Ectodermal cell (in vitro differentiated cells): Measurements from ENCODE around the gene KCNQ1.

Source experiments
- H3K27ac ChIP-seq: 2 replicates; pipeline ENCODE4 v1.7.0; 2013; ENCODE audit warnings: mild to moderate bottlenecking, low read depth, low read length; ENCODE audit not compliant: insufficient read depth, poor library complexity, severe bottlenecking
- H3K27me3 ChIP-seq: 2 replicates; pipeline ENCODE4 v1.7.0; 2013; ENCODE audit warnings: mild to moderate bottlenecking, low read length; ENCODE audit not compliant: insufficient read depth, control insufficient read depth, poor library complexity, severe bottlenecking
- H3K36me3 ChIP-seq: one replicate; pipeline ENCODE4 v1.7.0; 2013; ENCODE audit warnings: low read length; ENCODE audit not compliant: control insufficient read depth, insufficient read depth
- H3K4me1 ChIP-seq: one replicate; pipeline ENCODE4 v1.7.0; 2013; ENCODE audit warnings: low read length; ENCODE audit not compliant: control insufficient read depth, insufficient read depth
- H3K4me3 ChIP-seq: 2 replicates; pipeline ENCODE4 v1.7.0; 2013; ENCODE audit warnings: low read depth, low read length, control low read depth; ENCODE audit not compliant: insufficient read depth
- H3K9me3 ChIP-seq: 2 replicates; pipeline ENCODE4 v1.7.0; 2013; ENCODE audit warnings: mild to moderate bottlenecking, low read length, moderate library complexity; ENCODE audit not compliant: control insufficient read depth
- WGBS, 2 experiments: methylation state at CpG; one replicate each; pipeline ENCODE4 v1.1.7; 2013; ENCODE audit warnings: missing lambda C conversion rate in 2 of 2; 5-methylcytosine and 5-hydroxymethylcytosine counted together

Gene KCNQ1

DNA sequence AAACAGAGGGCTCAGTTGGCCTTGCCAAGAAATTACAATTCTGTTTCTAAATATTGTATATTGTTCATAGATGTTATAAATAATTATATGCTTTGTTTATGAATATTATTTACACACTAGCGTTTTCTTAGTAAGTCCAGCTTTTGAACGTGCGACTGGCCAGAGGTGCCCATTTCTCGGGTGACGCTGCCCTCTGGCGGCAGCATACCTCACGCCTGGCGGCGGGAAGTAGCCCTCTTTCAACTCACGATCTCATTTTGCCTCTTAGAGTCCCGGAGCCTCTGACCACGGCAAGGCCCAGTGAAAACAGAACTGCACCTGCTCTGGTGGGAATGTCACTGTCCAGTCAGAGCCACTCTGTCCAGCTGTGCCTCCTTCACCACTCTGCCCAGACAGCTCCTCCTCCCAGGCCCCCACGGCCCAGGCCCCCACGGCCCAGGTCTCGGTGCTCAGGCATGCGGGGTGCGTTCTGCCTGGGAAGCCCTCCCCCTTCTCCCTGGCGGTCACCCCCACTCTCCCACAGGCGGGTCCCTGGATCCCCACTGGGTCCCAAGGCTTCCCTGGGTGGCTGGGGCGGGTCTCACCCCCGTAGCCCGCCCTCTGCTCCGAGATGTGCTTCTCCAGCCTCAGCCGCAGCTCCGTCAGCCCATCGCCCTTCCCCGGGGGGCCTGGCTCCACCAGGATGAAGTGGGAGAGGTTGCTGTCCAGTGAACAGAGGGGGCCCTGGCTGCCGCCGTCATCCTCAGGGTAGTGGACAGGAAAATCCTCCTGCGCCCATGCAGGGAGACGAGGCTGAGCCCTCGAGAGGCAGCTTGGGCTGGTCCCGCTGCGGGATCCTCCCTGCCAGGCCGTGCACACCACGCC lies 24.9 kb upstream of the KCNQ1 start:
- 62 to 65% methylated on average over 36 of the region's 36 CpGs for whole genome bisulfite sequencing, 2 experiments
- Histone ChIP-seq H3K4me1 (no peaks in the 10 kb centered on the region), H3K36me3 (no peaks in the 10 kb centered on the region), H3K27ac (no peak overlapping the region), H3K27me3 (no peaks in the 10 kb centered on the region), H3K9me3 (no peaks in the 10 kb centered on the region), H3K4me3 (no peak overlapping the region)

DNA sequence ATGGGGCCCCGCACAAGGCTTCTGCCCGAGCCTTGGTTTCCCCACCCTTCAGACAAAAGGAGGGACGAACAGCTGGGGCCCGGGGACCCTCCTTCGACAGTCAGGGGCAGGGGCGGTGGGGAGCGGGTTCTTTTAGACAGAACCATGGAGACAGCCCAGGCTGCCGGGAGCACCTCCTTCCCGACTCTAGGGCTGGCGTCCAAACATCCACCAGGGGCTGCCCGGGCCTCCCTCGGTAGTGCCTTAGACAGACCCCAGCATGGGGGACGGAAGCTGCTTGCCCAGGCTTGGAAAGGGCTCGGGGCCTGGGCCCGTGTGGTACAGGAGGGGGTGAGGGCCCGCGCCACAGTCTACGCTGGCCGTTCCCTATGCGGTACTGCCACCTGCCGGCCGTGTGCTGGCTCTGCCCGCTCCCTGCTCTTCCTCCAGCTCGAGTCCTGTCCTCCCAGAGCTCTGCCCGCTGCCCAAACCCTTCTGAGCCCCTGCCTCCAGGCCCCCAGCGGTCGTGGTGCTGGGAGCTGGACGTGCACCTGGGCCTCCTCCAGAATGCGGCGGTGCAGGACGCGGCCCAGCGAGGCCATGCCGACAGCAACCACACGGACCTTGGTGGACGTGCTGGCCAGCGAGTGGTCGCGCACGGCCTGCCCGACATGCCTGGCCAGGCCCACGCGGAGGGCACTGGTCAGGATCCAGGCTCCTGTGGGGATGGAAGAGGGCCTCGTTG lies 24.1 kb upstream of the KCNQ1 start:
- 40% methylated on average over 44 of the region's 44 CpGs for WGBS, 2 experiments
- Histone ChIP-seq H3K4me3 (no peak overlapping the region), H3K27me3 (no peaks in the 10 kb centered on the region), H3K4me1 (no peaks in the 10 kb centered on the region), H3K27ac (no peak overlapping the region), H3K36me3 (no peaks in the 10 kb centered on the region), H3K9me3 (no peaks in the 10 kb centered on the region)

DNA sequence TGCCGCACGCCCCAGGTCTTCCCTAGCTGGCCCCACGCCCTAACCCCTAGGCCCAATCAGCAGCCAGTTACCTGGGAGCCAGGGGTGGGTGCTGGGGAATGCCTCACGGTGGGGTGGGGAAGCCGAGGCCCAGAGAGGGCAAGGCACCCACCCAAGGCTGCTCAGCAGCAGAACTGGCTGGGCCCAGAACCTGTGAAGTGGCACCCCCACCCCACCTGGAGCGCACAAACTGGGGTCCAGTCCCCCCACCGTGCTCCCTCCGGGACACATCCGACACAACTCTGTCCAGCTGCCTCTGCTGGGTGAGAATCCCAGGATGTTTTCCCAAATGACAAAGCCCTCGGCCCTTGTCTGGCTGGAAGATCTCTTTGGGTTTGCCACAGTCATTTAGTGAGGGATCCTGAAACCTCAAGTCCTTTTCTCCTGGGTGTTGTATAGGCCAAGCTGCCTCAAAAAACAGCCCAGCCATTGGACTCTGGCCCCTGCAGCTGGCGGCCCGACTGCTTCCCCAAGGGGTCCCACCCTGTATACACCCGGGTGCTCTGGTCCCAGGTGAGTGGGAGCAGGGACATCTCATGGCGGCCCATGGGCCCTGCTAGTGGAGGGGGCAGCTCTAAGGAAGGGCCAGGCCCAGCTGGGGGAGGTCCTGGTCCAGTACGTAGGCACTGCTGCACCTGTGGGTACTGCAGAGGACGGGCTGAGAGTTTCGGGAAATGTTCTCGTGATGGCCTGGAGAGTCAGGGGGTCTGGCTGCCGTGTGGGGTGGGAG lies 23.4 kb upstream of the KCNQ1 start:
- Histone ChIP-seq H3K9me3 (no peaks in the 10 kb centered on the region), H3K27ac (no peak overlapping the region), H3K36me3 (no peaks in the 10 kb centered on the region), H3K4me1 (no peaks in the 10 kb centered on the region), H3K4me3 (no peak overlapping the region), H3K27me3 (no peaks in the 10 kb centered on the region)
- WGBS, 2 experiments, result 88 to 93% methylated on average over 19 of the region's 19 CpGs

DNA sequence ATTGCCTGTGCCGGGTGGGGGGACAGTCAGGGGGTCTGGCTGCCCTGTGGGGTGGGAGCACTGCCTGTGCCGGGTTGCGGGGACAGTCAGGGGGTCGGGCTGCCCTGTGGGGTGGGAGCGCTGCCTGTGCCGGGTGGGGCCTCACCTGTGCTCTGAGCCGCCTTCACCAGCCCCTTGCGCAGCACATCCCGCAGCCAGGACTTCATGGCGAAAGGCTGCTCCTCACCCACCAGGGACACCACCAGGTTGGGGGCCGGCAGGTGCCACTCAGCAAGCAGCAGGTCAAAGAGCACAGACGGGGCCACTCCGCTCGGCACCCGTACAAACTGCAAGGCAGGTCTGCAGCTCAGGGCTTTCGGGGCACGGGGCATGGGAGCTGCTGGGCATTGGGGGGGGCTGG lies 22.8 kb upstream of the KCNQ1 start:
- Histone ChIP-seq H3K27ac (no peak overlapping the region), H3K9me3 (no peaks in the 10 kb centered on the region), H3K4me1 (no peaks in the 10 kb centered on the region), H3K36me3 (no peaks in the 10 kb centered on the region), H3K27me3 (no peaks in the 10 kb centered on the region), H3K4me3 (no peak overlapping the region)
- WGBS, 2 experiments, result 93 to 94% methylated on average over 17 of the region's 17 CpGs

DNA sequence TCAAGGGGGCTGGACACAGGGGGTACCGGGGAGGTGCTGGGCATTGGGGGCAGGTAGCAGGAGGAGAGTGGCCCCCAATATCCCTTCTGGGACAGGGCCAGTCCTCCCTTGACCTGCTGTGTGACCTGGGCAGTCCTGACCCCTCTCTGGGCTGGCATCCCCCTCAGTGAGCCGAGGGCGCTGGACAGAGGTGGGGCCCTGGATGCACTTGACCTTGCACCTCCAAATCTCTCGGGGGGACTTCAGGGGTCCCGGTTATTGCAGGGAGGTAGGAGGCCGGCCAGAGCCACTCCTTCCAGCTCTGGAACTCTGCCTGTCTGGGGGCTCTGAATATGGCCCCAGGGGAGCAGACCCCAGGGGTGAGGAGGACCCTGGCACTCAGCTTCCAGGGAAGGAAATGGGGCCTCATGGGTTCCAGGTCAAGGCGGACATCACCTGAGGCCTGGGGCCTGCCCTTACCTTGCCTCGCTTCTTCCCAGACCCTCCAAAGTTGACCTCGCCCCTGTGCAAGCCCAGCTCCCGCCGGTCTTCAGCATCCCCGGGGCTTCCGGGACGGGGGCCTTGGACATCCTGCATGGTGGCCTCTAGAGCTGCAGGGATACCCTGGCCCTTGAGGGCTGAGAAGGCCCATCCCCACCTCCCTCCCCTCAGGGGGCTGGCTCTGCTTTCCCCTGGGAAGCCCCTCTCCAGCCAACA lies 22.2 kb upstream of the KCNQ1 start:
- no peaks in the 10 kb centered on the region for H3K27me3 ChIP-seq
- no peaks in the 10 kb centered on the region for H3K9me3 ChIP-seq
- WGBS, 2 experiments, result 89 to 91% methylated on average over 14 of the region's 14 CpGs
- H3K4me1 ChIP-seq, result no peaks in the 10 kb centered on the region
- no peak overlapping the region for H3K4me3 ChIP-seq
- H3K27ac ChIP-seq, result no peak overlapping the region
- H3K36me3 ChIP-seq, result no peaks in the 10 kb centered on the region

DNA sequence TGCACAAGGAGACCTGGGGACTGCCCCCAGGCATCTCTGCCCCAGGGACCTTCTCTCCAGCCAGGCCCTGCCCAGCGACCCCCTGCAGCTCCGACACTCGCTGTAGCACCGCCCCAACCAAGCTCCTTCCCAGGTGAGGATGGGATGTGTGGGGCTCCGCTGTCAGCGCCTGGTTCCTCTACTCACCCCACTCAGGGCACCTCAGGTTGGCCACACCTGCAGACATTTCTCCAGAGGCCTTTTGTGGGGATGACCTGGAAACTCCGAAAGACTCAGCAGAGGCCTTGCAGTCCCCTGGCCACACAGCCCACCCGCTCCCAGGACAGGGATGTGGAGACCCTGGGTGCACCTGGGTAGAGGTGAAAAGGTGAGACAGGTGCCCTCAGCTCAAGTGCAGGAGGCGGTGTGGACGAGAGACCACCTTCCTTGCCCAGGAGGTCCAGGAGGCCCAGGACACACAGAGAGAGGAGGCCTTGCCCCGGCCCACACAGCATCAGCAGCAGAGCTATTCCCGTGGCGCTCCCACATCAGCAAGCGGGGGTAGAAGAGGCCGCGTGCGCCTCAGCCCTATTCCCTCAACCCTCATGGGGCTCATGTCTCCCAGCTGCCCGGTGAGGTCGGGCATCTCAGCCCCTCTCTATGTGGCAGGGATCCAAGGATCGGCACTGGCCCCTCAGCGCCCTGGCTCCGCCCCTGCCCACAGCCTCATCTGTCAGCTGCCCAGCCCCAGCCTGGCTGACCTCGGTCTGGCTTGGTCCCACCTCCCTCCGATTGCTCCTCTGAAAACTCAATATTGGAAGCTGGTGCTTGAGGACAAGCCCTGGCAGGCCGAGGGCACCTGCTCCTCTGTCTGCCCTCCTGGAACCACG lies 21.4 kb upstream of the KCNQ1 start:
- no peaks in the 10 kb centered on the region for H3K9me3 ChIP-seq
- H3K27ac ChIP-seq, result no peak overlapping the region
- 89 to 91% methylated on average over 26 of the region's 26 CpGs for WGBS, 2 experiments
- no peaks in the 10 kb centered on the region for H3K27me3 ChIP-seq
- no peaks in the 10 kb centered on the region for H3K4me1 ChIP-seq
- H3K4me3 ChIP-seq, result no peak overlapping the region
- H3K36me3 ChIP-seq, result no peaks in the 10 kb centered on the region

DNA sequence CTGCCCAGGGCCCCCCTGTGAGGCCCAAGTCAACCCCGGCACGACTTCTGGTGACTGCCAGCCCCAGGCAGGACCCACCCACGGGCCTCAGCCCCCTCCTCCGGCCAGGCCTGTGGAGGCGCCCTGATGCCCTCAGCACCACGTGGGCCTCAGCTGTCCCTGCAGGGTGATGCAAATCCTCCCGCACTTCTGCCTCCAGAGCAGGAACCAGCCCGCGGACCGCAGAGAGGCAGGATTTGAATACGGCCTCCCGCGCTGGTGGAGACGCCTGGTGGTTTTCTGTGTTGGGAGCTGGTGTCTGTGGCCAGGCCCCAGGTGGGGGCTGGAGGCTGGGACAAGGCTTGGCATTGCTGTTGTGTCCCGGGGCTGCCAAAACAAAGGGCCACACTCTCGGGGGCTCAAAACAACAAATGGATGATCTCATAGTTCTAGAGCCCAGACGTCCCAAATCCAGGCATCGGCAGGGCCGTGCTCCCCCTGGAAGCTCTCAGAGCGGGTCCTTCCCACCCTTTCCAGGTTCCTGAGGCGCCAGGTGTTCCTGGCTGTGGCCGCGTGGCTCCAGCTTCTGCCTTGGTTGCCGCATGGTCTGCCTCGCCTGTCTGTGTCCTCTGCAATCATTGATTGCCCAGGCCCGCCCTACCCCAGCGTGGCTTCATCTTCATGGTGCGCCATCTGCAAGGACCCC lies 19.9 kb upstream of the KCNQ1 start:
- Histone ChIP-seq H3K9me3 (no peaks in the 10 kb centered on the region), H3K36me3 (no peaks in the 10 kb centered on the region), H3K27ac (no peak overlapping the region), H3K27me3 (no peaks in the 10 kb centered on the region), H3K4me1 (no peaks in the 10 kb centered on the region), H3K4me3 (no peak overlapping the region)
- WGBS, 2 experiments, result 90% methylated on average over 28 of the region's 28 CpGs

DNA sequence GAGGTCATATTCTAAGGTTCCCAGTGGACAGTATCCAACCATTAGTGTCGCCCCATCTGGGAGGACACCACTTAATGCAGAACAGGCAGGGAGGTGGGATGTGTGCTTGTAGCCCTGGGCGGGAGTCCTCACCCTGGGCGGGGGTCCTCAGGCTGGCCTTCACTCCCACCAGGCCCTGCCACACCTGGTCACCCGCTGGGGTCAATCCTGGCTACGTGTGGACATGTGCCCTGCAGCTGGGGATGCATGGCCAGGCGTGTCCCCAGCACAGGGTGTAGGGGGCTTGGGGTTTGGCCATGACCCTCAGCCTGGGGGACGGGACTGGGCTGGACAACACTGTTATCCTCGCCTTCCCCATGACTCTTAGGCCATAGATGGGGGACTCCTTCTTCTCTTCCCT lies 19.3 kb upstream of the KCNQ1 start:
- no peak overlapping the region for H3K4me3 ChIP-seq
- WGBS, 2 experiments, result 87 to 88% methylated on average over 8 of the region's 8 CpGs
- no peaks in the 10 kb centered on the region for H3K36me3 ChIP-seq
- no peaks in the 10 kb centered on the region for H3K27me3 ChIP-seq
- no peak overlapping the region for H3K27ac ChIP-seq
- H3K4me1 ChIP-seq, result no peaks in the 10 kb centered on the region
- H3K9me3 ChIP-seq, result no peaks in the 10 kb centered on the region

DNA sequence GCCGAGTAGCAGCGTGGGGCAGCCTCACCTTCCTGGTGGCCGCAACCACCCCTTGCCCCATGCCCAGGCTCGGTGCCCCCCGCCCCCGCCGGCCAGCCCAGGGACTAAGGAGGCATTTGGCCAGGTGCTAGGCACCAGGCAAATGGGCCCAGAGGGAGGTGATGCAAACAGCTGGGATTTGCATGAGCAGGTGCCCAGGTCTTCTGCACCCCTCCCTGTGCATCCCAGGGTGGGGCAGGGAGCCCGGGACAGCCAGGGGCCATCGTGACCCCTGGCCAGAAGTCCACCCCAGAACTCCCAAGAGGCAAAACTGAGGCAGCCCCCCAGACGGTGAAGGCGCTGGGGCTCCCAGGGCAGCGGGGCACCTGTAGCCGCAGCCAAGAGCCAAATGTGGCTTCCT lies 18.6 kb upstream of the KCNQ1 start:
- WGBS, 2 experiments, result 92 to 93% methylated on average over 13 of the region's 13 CpGs
- no peak overlapping the region for H3K27ac ChIP-seq
- H3K4me3 ChIP-seq, result no peak overlapping the region
- H3K27me3 ChIP-seq, result no peaks in the 10 kb centered on the region
- H3K9me3 ChIP-seq, result no peaks in the 10 kb centered on the region
- no peaks in the 10 kb centered on the region for H3K4me1 ChIP-seq
- H3K36me3 ChIP-seq, result no peaks in the 10 kb centered on the region
